ENCODE data around the gene KCNJ1. TPM values are rescaled to one million over a fixed set of nuclear protein-coding genes. Genes with fewer than 3 reads are reported as not detected.

KCNJ1 gene
- total and polyA plus RNA-seq, 2 experiments from 2014 or later: 0.16 TPM; not detected in 1

DNA sequence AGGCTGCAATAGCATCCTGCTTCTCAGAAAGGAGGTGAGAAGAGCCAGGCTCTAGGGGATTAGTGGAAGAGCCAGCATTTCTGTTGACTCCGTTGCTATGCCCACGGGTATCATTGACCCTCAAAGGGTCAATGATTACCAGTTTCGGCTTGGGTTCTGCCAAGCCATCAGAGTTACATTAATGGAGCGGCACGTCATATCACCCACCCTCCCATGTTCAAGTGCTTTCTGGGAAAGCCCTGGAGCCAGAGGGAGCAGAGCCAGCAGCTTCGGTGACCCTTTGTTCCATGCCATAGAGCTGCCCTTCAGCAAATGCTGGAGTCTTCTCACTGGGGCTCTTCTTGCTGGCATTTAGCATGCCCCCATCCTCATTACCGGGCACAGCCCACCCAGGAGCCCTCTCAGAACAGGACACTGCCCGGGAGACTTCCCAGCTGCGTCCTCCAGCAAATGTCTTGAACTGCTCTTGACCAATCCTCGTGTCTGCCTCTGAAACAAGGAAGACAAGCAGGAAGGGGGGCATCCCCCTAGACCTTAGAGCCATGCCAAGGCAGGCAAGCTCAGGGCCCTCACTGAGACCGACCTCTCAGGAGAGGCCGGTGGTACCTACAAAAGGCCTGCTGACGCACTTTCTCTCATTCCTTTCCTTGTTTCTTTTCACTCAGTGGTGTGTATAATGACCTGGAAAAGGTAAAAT, 14.6 kb downstream of the KCNJ1 start:
- no peak overlapping the region for H2AFZ ChIP-seq
- H3F3A ChIP-seq (replicated peaks; ENCODE audit: low read depth): no peaks in the 10 kb centered on the region
- no peaks in the 10 kb centered on the region; the same call in 2 of the 3 replicates for H3K4me1 Mint-ChIP-seq
- H3K79me2 ChIP-seq (replicated peaks; ENCODE audit: insufficient read depth): no peaks in the 10 kb centered on the region
- H3K27ac ChIP-seq (ENCODE audit: low read depth): no peak overlapping the region
- H3K36me3 Mint-ChIP-seq (ENCODE audit: low read depth): no peaks in the 10 kb centered on the region
- no peak overlapping the region for H3K4me3 ChIP-seq
- no peak for TF ChIP-seq POLR2AphosphoS5 (IDR thresholded peaks at IDR 0.05; ENCODE audit: low read depth)
- no peak for TF ChIP-seq CREB1 (CRISPR knock-in tag; IDR thresholded peaks at IDR 0.05; ENCODE audit: low read depth)
- no peak for TF ChIP-seq EZH2phosphoT487 (IDR thresholded peaks at IDR 0.05; ENCODE audit: unreplicated experiment)
- no peak for TF ChIP-seq ZNF462 (CRISPR knock-in tag; IDR thresholded peaks at IDR 0.05)
- no peak for TF ChIP-seq ZNF331 (CRISPR knock-in tag; IDR thresholded peaks at IDR 0.05; ENCODE audit: low read depth)
- TF ChIP-seq, protein P1, sequence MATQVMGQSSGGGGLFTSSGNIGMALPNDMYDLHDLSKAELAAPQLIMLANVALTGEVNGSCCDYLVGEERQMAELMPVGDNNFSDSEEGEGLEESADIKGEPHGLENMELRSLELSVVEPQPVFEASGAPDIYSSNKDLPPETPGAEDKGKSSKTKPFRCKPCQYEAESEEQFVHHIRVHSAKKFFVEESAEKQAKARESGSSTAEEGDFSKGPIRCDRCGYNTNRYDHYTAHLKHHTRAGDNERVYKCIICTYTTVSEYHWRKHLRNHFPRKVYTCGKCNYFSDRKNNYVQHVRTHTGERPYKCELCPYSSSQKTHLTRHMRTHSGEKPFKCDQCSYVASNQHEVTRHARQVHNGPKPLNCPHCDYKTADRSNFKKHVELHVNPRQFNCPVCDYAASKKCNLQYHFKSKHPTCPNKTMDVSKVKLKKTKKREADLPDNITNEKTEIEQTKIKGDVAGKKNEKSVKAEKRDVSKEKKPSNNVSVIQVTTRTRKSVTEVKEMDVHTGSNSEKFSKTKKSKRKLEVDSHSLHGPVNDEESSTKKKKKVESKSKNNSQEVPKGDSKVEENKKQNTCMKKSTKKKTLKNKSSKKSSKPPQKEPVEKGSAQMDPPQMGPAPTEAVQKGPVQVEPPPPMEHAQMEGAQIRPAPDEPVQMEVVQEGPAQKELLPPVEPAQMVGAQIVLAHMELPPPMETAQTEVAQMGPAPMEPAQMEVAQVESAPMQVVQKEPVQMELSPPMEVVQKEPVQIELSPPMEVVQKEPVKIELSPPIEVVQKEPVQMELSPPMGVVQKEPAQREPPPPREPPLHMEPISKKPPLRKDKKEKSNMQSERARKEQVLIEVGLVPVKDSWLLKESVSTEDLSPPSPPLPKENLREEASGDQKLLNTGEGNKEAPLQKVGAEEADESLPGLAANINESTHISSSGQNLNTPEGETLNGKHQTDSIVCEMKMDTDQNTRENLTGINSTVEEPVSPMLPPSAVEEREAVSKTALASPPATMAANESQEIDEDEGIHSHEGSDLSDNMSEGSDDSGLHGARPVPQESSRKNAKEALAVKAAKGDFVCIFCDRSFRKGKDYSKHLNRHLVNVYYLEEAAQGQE (IDR thresholded peaks at IDR 0.05; ENCODE audit: unreplicated experiment): no peak
- TF ChIP-seq, protein P2, sequence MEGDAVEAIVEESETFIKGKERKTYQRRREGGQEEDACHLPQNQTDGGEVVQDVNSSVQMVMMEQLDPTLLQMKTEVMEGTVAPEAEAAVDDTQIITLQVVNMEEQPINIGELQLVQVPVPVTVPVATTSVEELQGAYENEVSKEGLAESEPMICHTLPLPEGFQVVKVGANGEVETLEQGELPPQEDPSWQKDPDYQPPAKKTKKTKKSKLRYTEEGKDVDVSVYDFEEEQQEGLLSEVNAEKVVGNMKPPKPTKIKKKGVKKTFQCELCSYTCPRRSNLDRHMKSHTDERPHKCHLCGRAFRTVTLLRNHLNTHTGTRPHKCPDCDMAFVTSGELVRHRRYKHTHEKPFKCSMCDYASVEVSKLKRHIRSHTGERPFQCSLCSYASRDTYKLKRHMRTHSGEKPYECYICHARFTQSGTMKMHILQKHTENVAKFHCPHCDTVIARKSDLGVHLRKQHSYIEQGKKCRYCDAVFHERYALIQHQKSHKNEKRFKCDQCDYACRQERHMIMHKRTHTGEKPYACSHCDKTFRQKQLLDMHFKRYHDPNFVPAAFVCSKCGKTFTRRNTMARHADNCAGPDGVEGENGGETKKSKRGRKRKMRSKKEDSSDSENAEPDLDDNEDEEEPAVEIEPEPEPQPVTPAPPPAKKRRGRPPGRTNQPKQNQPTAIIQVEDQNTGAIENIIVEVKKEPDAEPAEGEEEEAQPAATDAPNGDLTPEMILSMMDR (conservative IDR thresholded peaks at IDR 0.05; ENCODE audit: low read depth in 2 of 2): no peak
- no peak for TF ChIP-seq ZNF114 (CRISPR knock-in tag; IDR thresholded peaks at IDR 0.05)
- no peak for TF ChIP-seq EZH2 (IDR thresholded peaks at IDR 0.05; ENCODE audit: low read depth, unreplicated experiment)
- no peak for TF ChIP-seq NANOG (IDR thresholded peaks at IDR 0.05; ENCODE audit: borderline replicate concordance)
- TF ChIP-seq, protein P3, sequence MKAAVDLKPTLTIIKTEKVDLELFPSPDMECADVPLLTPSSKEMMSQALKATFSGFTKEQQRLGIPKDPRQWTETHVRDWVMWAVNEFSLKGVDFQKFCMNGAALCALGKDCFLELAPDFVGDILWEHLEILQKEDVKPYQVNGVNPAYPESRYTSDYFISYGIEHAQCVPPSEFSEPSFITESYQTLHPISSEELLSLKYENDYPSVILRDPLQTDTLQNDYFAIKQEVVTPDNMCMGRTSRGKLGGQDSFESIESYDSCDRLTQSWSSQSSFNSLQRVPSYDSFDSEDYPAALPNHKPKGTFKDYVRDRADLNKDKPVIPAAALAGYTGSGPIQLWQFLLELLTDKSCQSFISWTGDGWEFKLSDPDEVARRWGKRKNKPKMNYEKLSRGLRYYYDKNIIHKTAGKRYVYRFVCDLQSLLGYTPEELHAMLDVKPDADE (IDR thresholded peaks at IDR 0.05): no peak
- TF ChIP-seq JUNB (IDR thresholded peaks at IDR 0.05; ENCODE audit: unreplicated experiment): no peak
- no peak for TF ChIP-seq STAT1 (IDR thresholded peaks at IDR 0.05; ENCODE audit: unreplicated experiment)
- no peaks in the 10 kb centered on the region for H4K20me1 ChIP-seq (replicated peaks; ENCODE audit: insufficient read depth)
- H3K27ac Mint-ChIP-seq: no peak overlapping the region
- H3K27me3 ChIP-seq (ENCODE audit: insufficient read depth): no peaks in the 10 kb centered on the region
- no peak overlapping the region for H3K4me2 ChIP-seq
- H3K4me3 Mint-ChIP-seq: no peak overlapping the region
- DNase-seq (ENCODE audit: low spot score): no peak
- no peaks in the 10 kb centered on the region for H3K36me3 ChIP-seq (ENCODE audit: insufficient read depth)
- H3K9me2 ChIP-seq (ENCODE audit: insufficient read depth): no peaks in the 10 kb centered on the region
- H3K27me3 Mint-ChIP-seq (ENCODE audit: insufficient read depth, low read depth, poor library complexity): peaks cover 9% of the 10 kb centered on the region
- H3K4me1 ChIP-seq (ENCODE audit: insufficient read depth): no peaks in the 10 kb centered on the region
- no peaks in the 10 kb centered on the region for H3K9me3 Mint-ChIP-seq
- no peak for ATAC-seq

Data from GM23338 (cell line).